KMS-11 (cell line): ENCODE measurements around the gene CNOT10.
"Not testable (repeated sequence)": the region's sequence is repeated elsewhere in the genome, so short reads cannot be mapped to it uniquely, and the experiment has no call there.

Source experiments
- H2AFZ ChIP-seq: fragments of 200-600 bp; sonication (generic); 2 replicates; pipeline ENCODE4 v1.6.1; 2016; ENCODE audit warnings: antibody characterized with exemption, mixed run types, low read depth
- H3K27ac ChIP-seq: fragments of 200-600 bp; sonication (generic); 2 replicates; pipeline ENCODE4 v1.6.1; 2016; ENCODE audit warnings: mild to moderate bottlenecking, mixed run types
- H3K27me3 ChIP-seq: fragments of 200-600 bp; sonication (generic); 2 replicates; pipeline ENCODE4 v1.6.1; 2017; ENCODE audit warnings: mild to moderate bottlenecking, low read depth, mixed run types, moderate library complexity; ENCODE audit not compliant: insufficient read depth
- H3K36me3 ChIP-seq: fragments of 200-600 bp; sonication (generic); 2 replicates; pipeline ENCODE4 v1.6.1; 2017; ENCODE audit warnings: mild to moderate bottlenecking, mixed run types; ENCODE audit not compliant: insufficient read depth
- H3K4me1 ChIP-seq: fragments of 200-600 bp; sonication (generic); 2 replicates; pipeline ENCODE4 v1.6.1; 2016; ENCODE audit warnings: mild to moderate bottlenecking, low read depth, mixed run types; ENCODE audit not compliant: poor library complexity, severe bottlenecking
- H3K4me2 ChIP-seq: fragments of 200-600 bp; sonication (generic); 2 replicates; pipeline ENCODE4 v1.7.0; 2016; ENCODE audit warnings: mild to moderate bottlenecking, mixed run types
- H3K4me3 ChIP-seq: fragments of 200-600 bp; sonication (generic); IDR thresholded peaks from 2 replicates; pipeline ENCODE4 v1.6.1; 2017; ENCODE audit warnings: low read depth, low read length, mixed read lengths; ENCODE audit not compliant: insufficient read depth
- H3K79me2 ChIP-seq: fragments of 200-600 bp; sonication (generic); 2 replicates; pipeline ENCODE4 v1.6.1; 2016; ENCODE audit warnings: low read depth, mixed run types; ENCODE audit not compliant: insufficient read depth
- H3K9ac ChIP-seq: fragments of 200-600 bp; sonication (generic); 2 replicates; pipeline ENCODE4 v1.6.1; 2016; ENCODE audit warnings: mild to moderate bottlenecking, mixed run types
- H4K20me1 ChIP-seq: fragments of 200-600 bp; sonication (generic); 2 replicates; pipeline ENCODE4 v1.6.1; 2016; ENCODE audit warnings: mild to moderate bottlenecking, mixed run types; ENCODE audit not compliant: insufficient read depth
- CTCF ChIP-seq: fragments of 200-600 bp; sonication (generic); conservative IDR thresholded peaks from 2 replicates; pipeline ENCODE4 v1.6.1; 2017; ENCODE audit warnings: low read depth, mild to moderate bottlenecking, antibody characterized with exemption, low read length, moderate library complexity, mixed read lengths

The CNOT10 gene

GRCh38 chr3:32719931-32720330 lies 34.9 kb downstream of the CNOT10 start:
- Histone ChIP-seq H3K79me2 (no peaks in the 10 kb centered on the region), H3K36me3 (no peaks in the 10 kb centered on the region), H3K4me3 (no peak overlapping the region), H3K9ac (no peak overlapping the region), H3K27me3 (no peaks in the 10 kb centered on the region), H3K4me2 (no peak overlapping the region), H3K27ac (no peak overlapping the region), H4K20me1 (no peaks in the 10 kb centered on the region), H2AFZ (no peak overlapping the region), H3K4me1 (no peaks in the 10 kb centered on the region)
- no peak for TF ChIP-seq CTCF

- no peak overlapping the region for H3K27ac ChIP-seq
- H2AFZ ChIP-seq: no peak overlapping the region
- no peaks in the 10 kb centered on the region for H3K27me3 ChIP-seq
- H3K4me2 ChIP-seq: no peak overlapping the region
- H3K79me2 ChIP-seq: no peaks in the 10 kb centered on the region
- no peak overlapping the region for H3K4me3 ChIP-seq
- no peaks in the 10 kb centered on the region for H3K4me1 ChIP-seq
- H3K9ac ChIP-seq: no peak overlapping the region
- H4K20me1 ChIP-seq: no peaks in the 10 kb centered on the region
- no peak for TF ChIP-seq CTCF
- no peaks in the 10 kb centered on the region for H3K36me3 ChIP-seq
Measured at GRCh38 chr3:32725721-32726120, 40.7 kb downstream of the CNOT10 start.

- TF ChIP-seq CTCF: peak; percentile 63
- Histone ChIP-seq H3K4me3 (no peak overlapping the region), H3K9ac (no peak overlapping the region), H3K27me3 (no peaks in the 10 kb centered on the region), H3K4me2 (no peak overlapping the region), H3K79me2 (no peaks in the 10 kb centered on the region), H4K20me1 (no peaks in the 10 kb centered on the region), H2AFZ (no peak overlapping the region), H3K4me1 (no peaks in the 10 kb centered on the region), H3K36me3 (no peaks in the 10 kb centered on the region), H3K27ac (no peak overlapping the region)
Measured at GRCh38 chr3:32733631-32734229, 48.7 kb downstream of the CNOT10 start.

GRCh38 chr3:32734756-32735155 lies 49.8 kb downstream of the CNOT10 start:
- H2AFZ ChIP-seq: no peak overlapping the region
- no peaks in the 10 kb centered on the region for H3K27me3 ChIP-seq
- no peaks in the 10 kb centered on the region for H3K4me1 ChIP-seq
- no peak overlapping the region for H3K4me2 ChIP-seq
- no peak overlapping the region for H3K4me3 ChIP-seq
- no peaks in the 10 kb centered on the region for H4K20me1 ChIP-seq
- H3K36me3 ChIP-seq: no peaks in the 10 kb centered on the region
- TF ChIP-seq CTCF: no peak
- H3K79me2 ChIP-seq: no peaks in the 10 kb centered on the region
- no peak overlapping the region for H3K27ac ChIP-seq
- no peak overlapping the region for H3K9ac ChIP-seq

GRCh38 chr3:32743470-32743869 lies 58.5 kb downstream of the CNOT10 start:
- H3K27me3 ChIP-seq, H2AFZ ChIP-seq, H4K20me1 ChIP-seq, H3K9ac ChIP-seq, H3K36me3 ChIP-seq, H3K4me2 ChIP-seq, H3K4me3 ChIP-seq, H3K79me2 ChIP-seq, H3K4me1 ChIP-seq, H3K27ac ChIP-seq: not testable (repeated sequence)
